SHP77 (cell line): ENCODE data around the gene SUCNR1.
A peak's percentile ranks its signal among the peaks of the same experiment; 100 is the strongest.
"Not testable (repeated sequence)": the region's sequence is repeated elsewhere in the genome, so short reads cannot be mapped to it uniquely, and the experiment has no call there.

Experiments used
- DNase-seq, 2 experiments: peaks; one replicate each; lab custom pipeline; 2025; lab: John Stamatoyannopoulos, UW

SUCNR1 gene

GRCh38 chr3:151871639-151872468, 1.6 kb upstream of the SUCNR1 start:
- DNase-seq = no peak

- not testable (repeated sequence) for DNase-seq
Measured at GRCh38 chr3:151874079-151874478, 636 bp downstream of the SUCNR1 start.

GRCh38 chr3:151875759-151876158, 2.3 kb downstream of the SUCNR1 start:
- DNase-seq = no peak

DNA sequence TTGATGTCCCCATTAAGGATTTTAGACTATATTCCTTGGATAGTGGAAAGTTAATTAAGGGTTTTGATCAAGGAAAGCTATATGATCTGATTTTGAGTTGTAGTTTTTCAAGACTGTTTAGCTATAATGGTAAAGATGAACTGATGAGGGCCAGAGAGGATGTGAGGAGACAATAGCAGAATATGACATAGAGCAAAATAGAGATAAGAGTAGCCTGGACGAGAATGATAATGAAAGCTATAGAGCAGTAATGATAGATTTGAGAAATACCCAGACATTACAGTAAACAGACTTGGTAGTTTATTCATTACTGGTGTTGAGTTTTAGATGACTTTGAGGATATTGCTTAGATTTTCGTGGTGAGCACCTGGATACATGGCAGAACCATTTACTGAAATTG, 3.8 kb downstream of the SUCNR1 start:
- no peak for DNase-seq

GRCh38 chr3:151878465-151878864, 5.0 kb downstream of the SUCNR1 start:
- no peak for DNase-seq

- DNase-seq = no peak
Measured at GRCh38 chr3:151879037-151879436, 5.6 kb downstream of the SUCNR1 start.

GRCh38 chr3:151879679-151880415, 6.4 kb downstream of the SUCNR1 start:
- no peak for DNase-seq

GRCh38 chr3:151880416-151880690, 6.9 kb downstream of the SUCNR1 start:
- no peak for DNase-seq

DNA sequence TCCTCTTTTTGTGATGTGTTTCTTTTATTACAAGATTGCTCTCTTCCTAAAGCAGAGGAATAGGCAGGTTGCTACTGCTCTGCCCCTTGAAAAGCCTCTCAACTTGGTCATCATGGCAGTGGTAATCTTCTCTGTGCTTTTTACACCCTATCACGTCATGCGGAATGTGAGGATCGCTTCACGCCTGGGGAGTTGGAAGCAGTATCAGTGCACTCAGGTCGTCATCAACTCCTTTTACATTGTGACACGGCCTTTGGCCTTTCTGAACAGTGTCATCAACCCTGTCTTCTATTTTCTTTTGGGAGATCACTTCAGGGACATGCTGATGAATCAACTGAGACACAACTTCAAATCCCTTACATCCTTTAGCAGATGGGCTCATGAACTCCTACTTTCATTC, 7.7 kb downstream of the SUCNR1 start:
- DNase-seq = no peak

DNA sequence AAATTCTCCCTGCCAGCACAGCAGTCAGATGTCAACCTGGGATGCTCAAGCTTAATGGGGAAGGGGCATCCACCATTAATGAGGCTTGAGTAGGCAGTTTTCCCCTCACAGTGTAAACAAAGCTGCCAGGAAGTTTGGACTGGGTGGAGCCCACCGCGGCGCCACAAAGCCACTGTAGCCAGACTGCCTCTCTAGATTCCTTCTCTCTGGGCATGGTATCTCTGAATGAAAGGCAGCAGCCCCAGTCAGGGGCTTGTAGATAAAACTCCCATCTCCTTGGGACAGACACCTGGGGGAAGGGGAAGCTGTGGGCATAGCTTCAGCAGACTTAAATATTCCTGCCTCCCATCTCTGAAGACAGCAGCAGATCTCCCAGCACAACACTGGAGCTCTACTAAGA, 12.0 kb downstream of the SUCNR1 start:
- DNase-seq = not testable (repeated sequence)

- DNase-seq = not testable (repeated sequence)
Measured at GRCh38 chr3:151887450-151888211, 14.2 kb downstream of the SUCNR1 start.

DNA sequence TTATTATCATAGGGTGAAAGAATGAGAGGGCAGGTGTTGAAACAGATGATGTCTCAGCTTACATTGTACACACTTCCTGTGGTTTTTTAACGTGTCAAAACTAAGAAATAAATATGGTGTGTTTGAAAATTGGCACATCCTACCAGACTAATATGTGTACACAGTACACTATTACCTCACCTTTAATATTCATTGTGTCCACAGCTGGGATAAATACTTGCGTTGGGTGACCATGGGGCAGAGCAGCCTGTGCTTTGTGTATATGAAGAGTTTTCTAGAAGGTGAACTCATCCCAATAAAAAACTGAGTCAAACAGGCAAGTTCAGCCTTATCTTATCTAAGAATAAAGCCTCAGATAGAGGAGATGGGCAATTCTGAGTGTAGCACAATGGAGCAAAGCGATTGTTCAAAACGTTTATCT, 17.3 kb downstream of the SUCNR1 start:
- peak; percentile 87 to 90 for DNase-seq

DNA sequence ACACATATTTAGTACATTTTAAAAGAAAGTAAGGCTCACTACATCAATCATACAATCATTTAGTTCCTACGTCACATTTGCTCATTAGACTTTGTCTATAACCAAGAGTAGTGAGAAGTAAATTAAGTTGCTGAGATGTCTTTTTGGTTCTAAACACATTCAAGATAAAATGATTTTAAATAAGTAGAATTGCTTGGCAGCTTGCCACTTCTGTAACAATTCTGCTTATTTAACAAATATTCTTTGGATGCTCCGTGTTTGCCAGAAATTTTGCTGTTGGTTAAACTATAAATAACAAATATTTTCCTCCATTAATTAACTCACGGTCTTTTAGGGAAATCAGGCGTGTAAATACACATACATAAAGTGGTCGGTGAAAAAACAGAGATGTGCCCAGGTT, 18.3 kb downstream of the SUCNR1 start:
- DNase-seq = no peak

DNA sequence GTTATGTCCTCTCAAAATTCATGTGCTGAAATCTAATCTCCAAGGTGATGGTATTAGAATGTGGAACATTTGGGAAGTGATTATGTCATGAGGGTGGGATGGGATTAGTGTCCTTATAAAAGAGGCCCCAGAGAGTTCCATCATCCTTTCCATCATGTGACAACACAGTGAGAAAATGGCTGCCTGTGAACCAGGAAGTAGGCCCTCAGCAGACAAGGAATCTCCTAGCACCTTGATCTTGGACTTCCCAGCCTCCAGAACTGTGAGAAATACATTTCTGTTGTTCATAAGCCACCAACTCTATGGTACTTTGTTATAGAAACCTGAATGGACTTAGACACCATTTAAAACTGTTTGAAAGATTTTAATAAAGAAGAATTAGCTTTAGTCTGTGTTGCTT, 20.8 kb downstream of the SUCNR1 start:
- no peak for DNase-seq

DNA sequence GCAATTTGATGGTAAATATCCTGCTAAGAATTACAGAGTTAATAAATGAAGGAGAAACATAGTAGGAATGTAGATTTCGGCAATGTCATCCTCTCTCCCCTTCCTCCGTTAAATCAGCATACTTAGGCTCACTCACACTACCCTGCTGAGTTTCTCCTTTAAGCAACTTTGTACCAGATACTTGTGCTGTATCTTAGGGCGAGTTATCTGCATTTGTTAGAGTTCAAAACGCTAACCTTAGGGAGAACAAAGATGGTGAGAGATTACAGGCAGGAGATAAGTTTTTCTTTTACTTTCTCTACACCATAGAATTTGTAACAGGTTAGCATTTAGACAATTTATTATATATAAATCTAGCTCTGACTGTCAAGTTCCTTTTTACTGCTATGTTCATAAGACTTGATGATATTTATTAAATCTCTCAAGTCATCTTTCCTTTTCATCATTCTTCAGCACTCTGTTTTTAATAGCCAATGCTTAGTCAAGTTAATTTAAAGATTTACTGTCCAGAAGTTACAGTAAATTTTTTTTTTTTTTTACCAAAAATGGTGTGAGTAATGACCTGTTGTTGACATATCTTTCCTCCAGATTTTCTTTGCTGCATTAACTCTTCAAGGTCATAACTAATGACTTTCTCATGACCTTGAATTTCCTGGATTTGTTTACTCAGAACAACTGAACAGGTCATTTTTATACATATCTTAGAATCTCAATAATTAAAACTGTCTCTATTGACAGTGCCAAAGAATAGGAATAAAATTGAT, 22.2 kb downstream of the SUCNR1 start:
- no peak for DNase-seq

- DNase-seq = no peak
Measured at GRCh38 chr3:151896246-151897012, 23.0 kb downstream of the SUCNR1 start.

DNA sequence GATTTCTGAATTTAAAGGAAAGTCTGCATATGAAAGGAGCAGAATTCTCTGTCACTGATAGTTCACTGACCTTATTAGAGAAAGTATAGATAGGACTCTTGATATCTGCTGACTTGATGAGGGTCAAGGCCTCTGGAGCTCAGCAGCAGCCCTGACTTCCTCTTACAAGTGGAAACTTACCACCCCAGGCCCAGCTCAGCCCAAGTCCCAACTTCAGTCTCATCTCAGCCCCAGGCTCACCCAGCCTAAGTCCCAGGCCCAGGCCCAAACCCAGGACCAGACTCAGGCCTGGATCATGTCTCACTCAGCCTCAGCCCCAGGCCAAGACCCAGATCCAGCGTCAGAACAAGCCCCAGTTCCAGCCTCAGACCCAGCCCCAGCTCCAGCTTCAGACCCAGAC, 24.7 kb downstream of the SUCNR1 start:
- DNase-seq = not testable (repeated sequence)

DNA sequence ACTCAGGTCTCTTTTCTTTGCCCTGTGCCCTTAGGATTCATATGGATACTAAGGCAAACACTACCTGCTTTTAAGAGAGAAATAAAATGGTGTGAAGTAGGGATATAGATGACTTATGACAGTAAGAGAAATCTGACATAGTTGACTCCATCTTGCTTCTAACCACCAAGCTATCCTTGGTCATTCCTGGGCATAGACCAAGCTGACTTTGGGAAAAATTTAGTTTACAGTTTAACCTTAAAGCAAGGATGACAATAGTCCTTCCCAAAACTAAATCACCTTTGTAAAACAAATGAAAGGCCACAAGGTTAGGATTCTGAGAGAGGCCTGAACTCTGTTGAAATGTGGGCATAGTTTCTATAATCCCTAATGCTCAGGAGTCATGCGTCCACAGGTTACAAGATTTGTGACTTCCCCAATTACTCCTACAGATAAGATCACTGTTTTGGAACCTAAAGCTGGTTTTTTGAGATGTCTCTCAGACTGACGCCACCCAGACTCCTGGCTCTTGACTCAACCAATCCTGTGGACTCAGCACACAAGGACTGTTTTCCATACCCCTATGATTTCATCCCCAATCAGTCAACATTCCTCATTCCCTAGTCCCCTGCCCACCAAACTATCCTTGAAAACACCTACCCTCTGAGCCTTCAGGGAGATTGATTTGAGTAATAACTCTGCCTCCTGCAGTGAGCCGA, 25.3 kb downstream of the SUCNR1 start:
- not testable (repeated sequence) for DNase-seq

GRCh38 chr3:151899996-151900395, 26.6 kb downstream of the SUCNR1 start:
- DNase-seq = no peak

DNA sequence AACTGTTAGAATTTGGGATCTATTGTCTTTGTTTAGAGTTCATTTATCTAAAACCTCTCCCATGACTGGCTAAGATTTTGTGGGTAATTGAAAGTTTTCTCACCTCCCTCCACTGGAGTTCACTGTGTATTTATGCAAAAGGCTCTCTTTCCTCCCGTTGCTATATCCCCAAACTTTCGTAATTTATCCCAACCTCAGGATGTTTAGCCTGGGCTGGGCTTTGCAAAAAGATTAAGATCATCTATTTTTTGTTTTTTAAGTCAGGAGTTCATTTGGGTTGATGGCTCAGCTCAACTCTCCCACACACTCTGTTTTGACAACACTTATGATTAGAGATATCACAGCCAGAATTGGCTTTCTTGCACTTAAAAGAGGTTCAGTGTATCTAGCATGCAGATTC, 27.0 kb downstream of the SUCNR1 start:
- no peak for DNase-seq
